Measurements from ENCODE around the gene GUK1. TPM values are rescaled to one million over a fixed set of nuclear protein-coding genes. Genes with fewer than 3 reads are reported as not detected.

GUK1 gene
- total and polyA plus RNA-seq, 2 of the 8 experiments (the other 6 are each of a cell fraction or from before 2014, with no cell fraction given) = 68.5 to 183 TPM

GRCh38 chr1:228102791-228103620 is 37.1 kb upstream of the GUK1 start, which contains the start of gene C1orf35 (continued):
- TF ChIP-seq FOSL1 (IDR thresholded peaks at IDR 0.05; ENCODE audit: insufficient read depth, low read depth, low read length) (0 out of 2 replicates have a peak, but pooled peaks have one; percentile 64), SIRT6 (IDR thresholded peaks at IDR 0.05; ENCODE audit: low read length) (no peak), NRF1 (IDR thresholded peaks at IDR 0.05; ENCODE audit: low read depth, low read length) (peak; percentile 88), TAF1 (IDR thresholded peaks at IDR 0.05; ENCODE audit: low read depth, low read length) (peak; percentile 80), GTF2F1 (IDR thresholded peaks at IDR 0.05; ENCODE audit: borderline replicate concordance, low read depth, low read length) (0 out of 2 replicates have a peak, but pooled peaks have one; percentile 55), KDM5A (IDR thresholded peaks at IDR 0.05; ENCODE audit: low read length) (peak; percentile 73), MAX (IDR thresholded peaks at IDR 0.05) (peak; percentile 88), CTBP2 (IDR thresholded peaks at IDR 0.05; ENCODE audit: borderline replicate concordance, insufficient read depth, insufficient read length, low read length) (no peak), POLR2A (IDR thresholded peaks at IDR 0.05; ENCODE audit: control extremely low read depth in 1 of 2, low read depth in 2 of 2, low read length in 2 of 2) (peak in 1 of 2 experiments; percentile 79; a peak in 2 of 3 replicates), SIN3A (conservative IDR thresholded peaks at IDR 0.05 in 1 of 2, IDR thresholded peaks at IDR 0.05 in 1 of 2; ENCODE audit: low read depth in 1 of 2, low read length in 2 of 2) (peak in 1 of 2 experiments; percentile 92; a peak in 3 of 4 replicates), EGR1 (IDR thresholded peaks at IDR 0.05; ENCODE audit: borderline replicate concordance, low read depth, low read length) (no peak), CBX5 (IDR thresholded peaks at IDR 0.05; ENCODE audit: low read depth, low read length) (no peak), HDAC2 (IDR thresholded peaks at IDR 0.05; ENCODE audit: borderline replicate concordance in 1 of 2, low read depth in 2 of 2, low read length in 2 of 2) (0 out of 4 replicates have a peak, but pooled peaks of 1 of the 2 experiments have one; percentile 85), TEAD4 (IDR thresholded peaks at IDR 0.05; ENCODE audit: low read depth, low read length) (no peak), ZNF274 (IDR thresholded peaks at IDR 0.05; ENCODE audit: borderline replicate concordance, extremely low read depth, low read length) (no peak), PHF8 (conservative IDR thresholded peaks at IDR 0.05; ENCODE audit: low read depth, low read length) (peak; percentile 91), ATF3 (IDR thresholded peaks at IDR 0.05; ENCODE audit: insufficient read depth, low read depth, low read length) (peak; percentile 96), SUZ12 (IDR thresholded peaks at IDR 0.05; ENCODE audit: low read length) (no peak), SP4 (IDR thresholded peaks at IDR 0.05; ENCODE audit: low read length) (peak; percentile 88), SRF (IDR thresholded peaks at IDR 0.05; ENCODE audit: low read depth, low read length) (peak; percentile 90), EZH2 (IDR thresholded peaks at IDR 0.05; ENCODE audit: low read depth, low read length, severe bottlenecking) (no peak), TBP (IDR thresholded peaks at IDR 0.05; ENCODE audit: low read depth, low read length) (peak; percentile 77), SP2 (IDR thresholded peaks at IDR 0.05; ENCODE audit: low read length) (no peak)
